NCI-H2227 treated with DMSO at 0.1 percent for 48 hours (cell line): ENCODE measurements around the gene AMBRA1.

Source experiments
- DNase-seq: peaks from one replicate; lab custom pipeline; 2025; lab: John Stamatoyannopoulos, UW

The AMBRA1 gene

DNA sequence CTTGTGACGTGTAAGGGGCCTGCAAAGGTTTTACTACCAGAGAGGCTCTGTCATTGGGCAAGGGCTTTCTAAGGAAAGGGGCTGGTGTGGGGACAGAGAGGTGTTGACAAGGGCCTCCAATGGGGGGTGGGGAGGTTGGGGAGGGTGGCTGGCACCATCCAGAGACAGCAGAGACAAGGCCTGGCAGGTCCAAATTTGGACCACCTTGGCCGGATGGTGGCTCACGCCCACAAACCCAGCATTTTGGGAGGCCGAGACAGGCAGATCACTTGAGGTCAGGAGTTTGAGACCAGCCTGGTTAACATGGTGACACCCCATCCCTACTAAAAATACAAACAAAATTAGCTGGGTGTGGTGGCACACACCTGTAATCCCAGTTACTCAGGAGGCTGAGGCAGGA is 200.1 kb downstream of the AMBRA1 start:
- no peak for DNase-seq

DNA sequence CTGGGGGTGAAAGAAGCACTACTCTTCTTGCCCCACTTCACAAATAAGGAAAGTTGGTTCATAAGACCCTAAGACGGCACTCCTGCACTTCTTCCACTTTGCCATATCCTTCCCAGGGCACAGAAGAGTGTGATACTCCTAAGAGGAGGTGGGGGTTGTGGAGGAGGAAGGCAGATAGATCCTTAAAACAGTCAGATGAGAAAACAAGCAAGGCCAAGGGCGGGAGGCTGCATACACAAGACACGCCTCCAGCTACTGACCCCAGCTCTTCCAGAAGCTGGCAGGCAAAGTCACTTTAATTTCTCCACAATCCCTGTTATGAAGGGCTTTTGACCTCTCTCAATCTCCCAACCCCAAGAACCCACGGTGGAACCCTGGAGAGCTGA is 200.6 kb downstream of the AMBRA1 start:
- peak; percentile 34 for DNase-seq

DNA sequence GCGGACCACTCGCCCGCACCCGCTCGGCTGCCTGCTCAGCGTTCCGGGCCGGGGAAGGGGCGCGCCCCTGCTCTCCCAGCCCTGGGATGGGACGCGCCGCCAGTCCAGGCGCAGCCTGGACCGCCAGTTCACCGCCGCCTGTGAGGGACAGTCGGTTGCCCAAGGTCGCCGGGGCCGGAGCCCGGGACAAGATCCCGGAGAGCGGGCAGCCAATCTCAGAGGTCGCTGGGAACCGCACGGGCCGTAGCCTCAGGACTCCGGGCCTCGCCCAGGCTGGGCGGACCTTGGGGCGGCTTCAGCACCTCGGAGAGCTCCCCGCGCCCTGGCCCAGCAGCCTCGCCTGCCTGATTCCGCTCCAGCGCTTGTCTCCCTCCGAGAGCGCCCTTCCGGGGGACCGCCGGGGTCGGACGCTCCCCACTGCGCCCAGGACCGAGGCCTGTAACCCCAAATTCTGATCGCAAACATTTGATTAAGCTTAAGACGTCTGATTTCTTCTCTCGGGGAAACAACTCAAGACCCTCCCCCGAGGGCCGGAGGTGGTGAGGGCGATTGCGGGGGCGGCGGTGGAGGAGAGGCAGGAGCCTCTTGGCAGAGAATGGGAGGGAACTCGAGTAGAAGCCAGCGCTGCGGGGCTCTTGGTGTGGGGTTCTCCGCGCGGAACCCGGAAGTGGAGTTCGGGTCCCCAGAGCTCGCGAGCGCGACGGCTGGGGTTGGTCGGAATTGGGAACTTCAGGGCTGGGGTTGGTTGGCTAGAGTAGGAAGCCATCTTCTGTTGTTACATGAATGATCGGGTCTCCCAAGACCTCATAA is 201.2 kb downstream of the AMBRA1 start:
- peak; percentile 75 for DNase-seq

- DNase-seq = peak; percentile 40
Measured at GRCh38 chr11:46391578-46392420, 202.0 kb downstream of the AMBRA1 start, which contains the start of gene CHRM4. Gene CHRM4, minus strand, starts transcription at chr11:46391776. Its CDS starts 5,219 bp downstream, at chr11:46386557.

GRCh38 chr11:46391186-46391577 is 202.6 kb downstream of the AMBRA1 start:
- DNase-seq = no peak

- no peak for DNase-seq
Measured at GRCh38 chr11:46390331-46391171, 203.3 kb downstream of the AMBRA1 start.

- DNase-seq = peak; percentile 77
Measured at GRCh38 chr11:46389450-46390330, 204.1 kb downstream of the AMBRA1 start.

DNA sequence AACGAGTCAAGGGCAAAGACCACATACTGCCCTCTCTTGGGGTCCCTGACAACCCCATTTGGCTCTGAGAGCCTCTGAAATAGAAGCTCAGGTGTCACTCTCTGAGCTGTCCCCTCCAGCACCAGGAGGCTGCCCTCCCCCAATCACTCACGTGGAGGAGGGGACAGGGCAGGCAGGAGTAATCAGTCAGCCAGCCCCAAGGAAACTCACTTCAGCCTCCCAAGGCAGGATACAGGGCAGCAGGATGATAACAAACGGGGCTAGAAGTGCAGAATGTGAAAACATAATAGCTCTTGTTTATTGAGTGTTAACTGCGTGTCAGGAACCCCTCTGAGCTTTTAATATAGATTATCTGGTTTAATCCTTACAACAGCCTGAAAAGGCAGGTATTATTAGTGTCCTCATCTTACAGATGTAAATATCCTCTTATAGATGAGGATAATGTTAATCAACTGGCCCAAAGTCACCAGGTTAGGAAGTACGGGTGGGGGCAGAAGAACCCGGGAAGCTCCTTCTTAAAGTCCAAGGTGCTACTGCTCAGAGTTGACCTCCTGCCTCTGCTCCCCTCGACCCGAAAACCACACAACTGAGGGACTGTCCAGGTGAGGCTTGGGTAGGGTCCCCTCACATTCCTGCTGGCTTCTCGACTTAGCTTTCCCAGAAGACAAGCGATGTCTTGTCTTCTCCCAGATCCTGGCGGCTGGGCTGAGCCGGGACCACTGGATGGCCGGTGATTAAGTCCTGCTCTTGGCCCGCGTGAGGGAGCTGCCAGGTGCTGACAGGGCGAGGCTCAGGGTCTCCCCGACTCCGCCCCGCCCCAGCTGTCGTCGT is 205.0 kb downstream of the AMBRA1 start:
- no peak for DNase-seq

DNA sequence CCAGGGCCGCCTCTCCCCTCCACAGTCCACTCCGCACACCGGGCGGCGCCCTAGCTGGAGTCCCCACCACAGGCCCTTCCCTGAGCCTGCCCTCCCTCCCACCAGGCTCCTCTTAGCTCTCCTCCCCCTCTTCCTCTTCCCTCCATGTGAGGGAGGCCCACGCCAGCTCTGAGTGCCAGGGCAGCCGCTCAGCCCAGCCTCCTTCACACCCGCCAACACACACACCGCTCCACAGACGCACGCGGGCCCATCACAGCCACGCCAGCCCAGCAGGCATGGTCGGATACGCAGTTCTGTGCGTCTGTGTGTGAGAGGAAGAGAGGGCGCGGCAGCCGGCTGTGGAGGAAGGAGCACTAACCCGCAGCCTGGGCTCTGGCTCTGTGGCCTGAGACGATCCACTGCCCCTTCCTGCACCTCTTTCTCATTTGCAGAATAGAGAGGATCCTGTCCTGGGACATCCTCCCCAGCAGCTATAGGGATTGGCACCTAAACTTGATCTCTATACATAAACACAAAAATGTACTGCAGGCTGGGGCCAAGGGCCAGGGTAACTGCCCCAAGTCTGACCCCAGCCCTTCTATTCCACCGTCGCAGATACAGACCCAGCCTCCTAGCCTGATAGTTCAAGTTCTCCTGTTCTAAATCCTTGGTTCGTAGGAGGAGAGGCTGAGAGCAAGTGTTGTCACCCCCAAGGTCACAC is 205.8 kb downstream of the AMBRA1 start:
- no peak for DNase-seq

DNA sequence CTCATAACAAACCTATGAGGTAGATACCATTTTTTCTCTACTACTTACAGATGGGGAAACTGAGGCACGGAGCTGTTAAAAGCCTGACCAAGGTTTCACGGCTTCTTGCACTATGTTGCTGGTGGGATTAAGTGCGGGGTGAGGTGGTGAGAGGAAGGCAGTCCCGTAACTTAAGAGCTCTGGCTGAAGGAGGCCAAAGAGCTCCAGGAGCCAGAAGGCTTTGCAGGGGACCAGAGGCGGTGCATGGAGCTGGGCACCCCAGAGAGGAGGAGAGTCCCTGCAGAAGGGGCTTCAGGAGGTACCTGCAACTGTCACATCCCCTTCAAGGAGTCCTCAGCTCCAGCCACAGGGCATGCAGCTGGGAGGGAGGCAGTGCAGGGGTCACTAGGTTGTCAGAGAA is 206.4 kb downstream of the AMBRA1 start:
- no peak for DNase-seq

GRCh38 chr11:46386674-46387073 is 207.1 kb downstream of the AMBRA1 start:
- no peak for DNase-seq

DNA sequence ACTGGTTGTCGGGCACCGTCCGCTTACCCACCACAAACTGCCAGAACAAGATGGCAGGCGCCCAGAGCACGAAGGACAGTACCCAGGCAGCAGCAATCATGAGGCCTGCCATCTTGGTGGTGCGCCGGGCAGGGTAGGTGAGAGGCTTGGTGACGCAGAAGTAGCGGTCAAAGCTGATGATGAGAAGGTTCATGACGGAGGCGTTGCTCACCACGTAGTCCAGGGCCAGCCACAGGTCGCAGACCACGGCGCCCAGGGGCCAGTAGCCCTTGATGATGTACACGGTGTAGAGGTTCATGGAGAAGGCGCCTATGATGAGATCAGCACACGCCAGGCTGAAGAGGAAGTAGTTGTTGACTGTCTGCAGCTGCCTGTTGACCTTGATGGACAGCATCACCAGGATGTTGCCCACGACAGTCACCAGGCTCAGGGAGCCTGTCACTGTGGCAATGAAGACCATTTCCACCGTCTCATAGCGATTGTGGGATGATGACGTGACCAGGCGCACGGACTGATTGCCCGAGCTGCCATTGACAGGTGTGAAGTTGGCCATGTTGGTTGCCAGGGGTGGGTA is 207.7 kb downstream of the AMBRA1 start:
- DNase-seq = no peak

GRCh38 chr11:46385169-46386004 is 208.4 kb downstream of the AMBRA1 start:
- no peak for DNase-seq

DNA sequence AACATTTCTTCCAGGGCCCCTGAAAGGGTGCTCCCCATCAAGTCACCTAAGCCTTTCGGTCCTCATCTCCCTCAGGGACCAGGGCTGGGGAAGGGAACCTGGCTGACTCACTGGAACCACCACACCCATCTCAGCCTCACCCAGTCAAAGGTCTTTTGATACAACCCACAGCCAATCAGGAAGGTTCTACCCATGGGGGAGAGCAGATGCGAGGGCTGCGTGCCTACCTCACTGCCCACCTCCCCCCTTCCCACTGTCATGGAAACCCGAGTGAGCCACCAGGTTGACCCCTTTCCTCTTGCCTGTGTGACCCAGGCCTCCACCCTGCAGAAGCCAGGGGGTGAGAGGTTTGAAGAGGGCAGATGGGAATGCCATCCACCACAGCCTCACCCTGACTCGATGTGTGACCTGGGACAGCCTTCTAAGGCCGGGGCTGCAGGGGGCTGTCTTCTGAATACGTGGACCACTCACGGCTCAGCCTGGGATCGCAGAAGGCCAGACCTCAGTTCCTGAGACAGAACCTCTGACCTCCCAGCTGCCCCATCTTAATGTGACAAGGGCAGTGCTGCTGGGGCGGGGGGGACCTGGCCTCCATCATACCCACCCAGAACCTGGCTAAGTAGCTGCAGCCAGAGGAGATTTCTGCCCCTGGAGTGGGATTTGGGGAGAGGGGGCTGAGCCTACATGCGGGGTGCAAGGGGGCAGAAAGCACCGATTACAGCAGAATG is 209.7 kb downstream of the AMBRA1 start:
- DNase-seq = no peak

GRCh38 chr11:46383404-46383758 is 210.4 kb downstream of the AMBRA1 start:
- no peak for DNase-seq

DNA sequence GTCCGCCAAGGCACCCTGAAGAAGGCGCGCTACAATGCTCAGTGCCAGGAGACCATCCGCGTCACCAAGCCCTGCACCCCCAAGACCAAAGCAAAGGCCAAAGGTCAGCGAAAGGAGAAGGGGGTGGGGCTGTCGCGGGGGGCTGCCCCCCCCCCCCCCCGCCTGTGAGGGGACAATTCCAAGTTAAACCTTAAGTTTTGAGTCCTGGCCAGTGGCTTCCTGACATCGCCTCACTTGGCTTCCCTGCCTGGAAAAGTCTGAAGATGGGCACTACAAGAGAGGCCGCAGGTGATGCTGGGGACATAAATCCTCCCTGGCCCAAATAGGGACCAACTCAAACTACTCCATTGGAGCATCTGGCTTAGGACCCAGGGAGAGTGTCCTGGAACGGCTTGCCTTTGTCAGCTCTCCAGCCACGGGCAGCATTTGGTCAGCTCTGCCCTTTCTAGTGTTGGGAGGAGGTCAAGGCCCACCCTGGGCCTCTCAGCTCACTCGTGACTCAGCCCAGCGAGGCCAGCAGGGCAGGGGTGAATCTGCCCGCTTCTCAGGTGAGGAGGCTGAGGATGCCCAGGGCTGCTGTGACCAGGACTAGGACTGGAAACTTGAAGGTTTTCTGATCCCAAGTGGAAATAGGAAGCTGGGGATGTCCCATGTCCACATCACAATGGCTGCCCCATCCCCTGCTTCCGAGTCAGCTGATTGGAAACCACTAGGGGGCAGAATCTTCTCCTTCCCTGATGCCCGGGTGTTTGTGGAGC is 211.0 kb downstream of the AMBRA1 start:
- peak; percentile 47 for DNase-seq
